GM12878 (cell line): ENCODE measurements around the gene SRPK2. TPM values are rescaled to one million over a fixed set of nuclear protein-coding genes. Genes with fewer than 3 reads are reported as not detected.

Experiments used
- ATF7 ChIP-seq: fragments of 450-650 bp; IDR thresholded peaks from 2 replicates; pipeline ENCODE4 v1.6.1; 2016; ENCODE audit warnings: low read depth, mild to moderate bottlenecking
- CBFB ChIP-seq: IDR thresholded peaks from 2 replicates; pipeline ENCODE4 v1.6.1; 2016; ENCODE audit warnings: antibody characterized with exemption, low read depth
- CUX1 ChIP-seq: IDR thresholded peaks from 2 replicates; pipeline ENCODE4 v1.6.1; 2012; ENCODE audit warnings: improper control_type of control experiment, low read depth, low read length; ENCODE audit not compliant: insufficient replicate concordance
- EP300 ChIP-seq, 2 experiments: fragments of 150-350 bp in 1 of 2; IDR thresholded peaks; 2 replicates each; pipeline ENCODE4 v1.6.1; 2011 to 2012; ENCODE audit warnings: low read depth in 2 of 2, low read length in 2 of 2, borderline replicate concordance in 1 of 2, improper control_type of control experiment in 1 of 2, inconsistent platforms in 1 of 2; ENCODE audit not compliant: control insufficient read depth in 1 of 2
- ETV6 ChIP-seq, 2 experiments: fragments of 450-650 bp in 1 of 2; IDR thresholded peaks in 1 of 2; conservative IDR thresholded peaks in 1 of 2; 2 replicates each; pipeline ENCODE4 v1.6.1; 2014; ENCODE audit warnings: antibody characterized with exemption in 1 of 2, borderline replicate concordance in 1 of 2, low read depth in 1 of 2, mild to moderate bottlenecking in 1 of 2, moderate library complexity in 1 of 2
- JUNB ChIP-seq: IDR thresholded peaks from 2 replicates; pipeline ENCODE4 v1.6.1; 2016; ENCODE audit warnings: antibody characterized with exemption, mild to moderate bottlenecking
- MEF2B ChIP-seq: fragments of 450-650 bp; IDR thresholded peaks from 2 replicates; pipeline ENCODE4 v1.6.1; 2018; ENCODE audit warnings: mild to moderate bottlenecking, moderate library complexity; ENCODE audit not compliant: partially characterized antibody, poor library complexity, severe bottlenecking
- NKRF ChIP-seq: fragments of 450-650 bp; conservative IDR thresholded peaks from 2 replicates; pipeline ENCODE4 v1.6.1; 2017; ENCODE audit warnings: mild to moderate bottlenecking, moderate library complexity
- NR2C2 ChIP-seq: IDR thresholded peaks from 2 replicates; pipeline ENCODE4 v1.6.1; 2011; ENCODE audit warnings: borderline replicate concordance, low read depth; ENCODE audit not compliant: control insufficient read depth, insufficient read length
- SIN3A ChIP-seq: IDR thresholded peaks from 2 replicates; pipeline ENCODE4 v1.6.1; 2012; ENCODE audit warnings: low read depth, low read length, improper control_type of control experiment
- SKIL ChIP-seq: fragments of 450-650 bp; IDR thresholded peaks from 2 replicates; pipeline ENCODE4 v1.6.1; 2017; ENCODE audit warnings: mild to moderate bottlenecking, low read depth, inconsistent platforms; ENCODE audit not compliant: poor library complexity, severe bottlenecking
- SMAD5 ChIP-seq: IDR thresholded peaks from 2 replicates; pipeline ENCODE4 v1.6.1; 2016; ENCODE audit warnings: antibody characterized with exemption, low read depth
- ZBED1 ChIP-seq: IDR thresholded peaks from 2 replicates; pipeline ENCODE4 v1.6.1; 2016; ENCODE audit warnings: borderline replicate concordance
- ZBTB11 ChIP-seq: fragments of 450-650 bp; formaldehyde crosslinking; IDR thresholded peaks from 2 replicates; pipeline ENCODE4 v1.5.0; 2022; ENCODE audit warnings: mild to moderate bottlenecking, missing genetic modification characterization
- polyA plus RNA-seq, 11 experiments: library from polyadenylated mRNA; depleted of rRNA in 4 of 11; unstranded in 6 of 11; stranded (reverse) in 5 of 11; fragments of >200 nt; fragmentation: Nextera tagmentation in 4 of 11; fragmentation: Illumina TruSeq in 1 of 11; extraction: Ambion mirVana in 4 of 11; extraction: Trizol in 1 of 11; gene quantifications; 1 replicate in 1 of 11; 2 replicates in 10 of 11; pipeline versions ENCODE4 v1.2.1 to v1.2.3, GENCODE V29; 2011 to 2016; ENCODE audit warnings: inconsistent platforms in 2 of 11, missing spikeins in 2 of 11, low read depth in 1 of 11
- total RNA-seq, 4 experiments: library from RNA; depleted of rRNA in 3 of 4; stranded (reverse); fragments of >200 nt in 3 of 4; fragmentation: Illumina TruSeq in 1 of 4; extraction: Trizol in 1 of 4; gene quantifications; 2 replicates each; pipeline versions ENCODE4 v1.2.1 to v1.2.3, GENCODE V29; 2013 to 2021

SRPK2 gene
- total and polyA plus RNA-seq, 10 of the 15 experiments (the other 5 are each of a cell fraction or from before 2014, with no cell fraction given), result 13.2 to 32.8 (median 24.5) TPM

- TF ChIP-seq SKIL (peak; percentile 57), MEF2B (peak; percentile 75), JUNB (peak; percentile 45), NR2C2 (no peak), ATF7 (peak; percentile 14; the same call in 1 of the 2 replicates), ZBTB11 (CRISPR knock-in tag) (no peak), SMAD5 (no peak), ZBED1 (0 out of 2 replicates have a peak, but pooled peaks have one; percentile 21), CUX1 (no peak), NKRF (0 out of 2 replicates have a peak, but pooled peaks have one; percentile 16), EP300 (IDR thresholded peaks at IDR 0.05; ENCODE audit: borderline replicate concordance in 1 of 2, control insufficient read depth in 1 of 2, low read depth in 2 of 2, low read length in 2 of 2) (peak; percentile 11 to 36; a peak in 1 of 4 replicates), CBFB (peak; percentile 59; the same call in 1 of the 2 replicates), ETV6 (conservative IDR thresholded peaks at IDR 0.05 in 1 of 2, IDR thresholded peaks at IDR 0.05 in 1 of 2; ENCODE audit: borderline replicate concordance in 1 of 2, low read depth in 1 of 2) (peak in 1 of 2 experiments; percentile 41; a peak in 1 of 4 replicates), SIN3A (no peak)
Measured at GRCh38 chr7:105304040-105304895, 84.5 kb downstream of the SRPK2 start (continued).
